GM18499 (cell line): ENCODE measurements around the gene CHAT.

Experiments
- ATAC-seq: cut with Tn5 transposase; IDR thresholded peaks from one replicate; pipeline ENCODE4 v1.9.1; 2021; ENCODE audit warnings: moderate number of reproducible peaks; ENCODE audit not compliant: insufficient read depth, unreplicated experiment

The CHAT gene

DNA sequence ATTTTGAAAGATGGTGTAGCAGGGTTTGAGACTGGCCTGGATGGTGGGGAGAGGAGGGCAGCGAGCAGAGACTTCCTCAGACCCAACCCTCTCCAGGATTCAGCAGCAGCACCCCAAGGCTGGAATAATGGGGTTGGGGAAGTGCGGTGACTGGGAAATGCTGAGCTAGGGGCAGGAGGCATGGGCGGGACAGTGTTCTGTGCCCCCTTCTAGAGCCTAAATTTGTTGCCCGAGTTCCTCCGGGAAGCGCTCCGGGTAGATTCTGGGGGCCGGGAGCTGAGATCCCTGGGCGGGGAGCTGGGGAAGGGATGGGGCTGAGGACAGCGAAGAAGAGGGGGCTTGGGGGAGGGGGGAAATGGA is at the start of gene CHAT:
Gene CHAT, plus strand, starts transcription at position 156 of the 360 bp plus-strand sequence. Its CDS starts 153 bp downstream, at position 309.
- no peak for ATAC-seq

- ATAC-seq: no peak
Observed at GRCh38 chr10:49564461-49565009, 49.3 kb upstream of the CHAT start.

- no peak for ATAC-seq
Observed at GRCh38 chr10:49567810-49568209, 46.0 kb upstream of the CHAT start.

GRCh38 chr10:49568235-49568634 is 45.6 kb upstream of the CHAT start:
- ATAC-seq: peak; percentile 61

GRCh38 chr10:49569031-49569631 is 44.7 kb upstream of the CHAT start:
- no peak for ATAC-seq

GRCh38 chr10:49571388-49571787 is 42.4 kb upstream of the CHAT start:
- no peak for ATAC-seq

DNA sequence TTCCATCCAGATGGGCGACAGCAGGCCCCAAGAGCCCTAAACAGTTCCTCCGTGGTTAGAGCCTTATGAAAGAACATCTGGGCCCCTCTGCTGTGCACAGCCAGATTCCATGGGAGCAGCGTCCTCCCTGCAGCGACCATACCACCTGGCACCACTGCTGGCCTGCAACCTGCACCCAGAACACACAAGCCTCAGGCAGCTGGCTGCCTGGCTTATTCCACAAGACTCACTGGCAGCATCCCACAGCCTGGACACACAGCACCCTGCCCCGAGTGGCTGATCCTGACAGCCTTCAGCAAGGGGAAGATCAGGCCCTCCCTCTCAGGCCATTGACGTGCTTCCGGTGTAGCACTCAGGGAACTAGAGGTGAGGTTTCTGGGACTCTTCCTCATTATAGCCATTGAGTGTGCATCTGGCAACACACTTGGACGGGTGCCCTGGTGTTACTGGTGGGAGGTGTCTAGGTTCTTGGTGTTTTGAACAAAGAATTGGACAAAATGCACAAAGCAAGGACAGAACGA is 41.2 kb upstream of the CHAT start:
- no peak for ATAC-seq

GRCh38 chr10:49575489-49576072 is 38.3 kb upstream of the CHAT start:
- no peak for ATAC-seq

DNA sequence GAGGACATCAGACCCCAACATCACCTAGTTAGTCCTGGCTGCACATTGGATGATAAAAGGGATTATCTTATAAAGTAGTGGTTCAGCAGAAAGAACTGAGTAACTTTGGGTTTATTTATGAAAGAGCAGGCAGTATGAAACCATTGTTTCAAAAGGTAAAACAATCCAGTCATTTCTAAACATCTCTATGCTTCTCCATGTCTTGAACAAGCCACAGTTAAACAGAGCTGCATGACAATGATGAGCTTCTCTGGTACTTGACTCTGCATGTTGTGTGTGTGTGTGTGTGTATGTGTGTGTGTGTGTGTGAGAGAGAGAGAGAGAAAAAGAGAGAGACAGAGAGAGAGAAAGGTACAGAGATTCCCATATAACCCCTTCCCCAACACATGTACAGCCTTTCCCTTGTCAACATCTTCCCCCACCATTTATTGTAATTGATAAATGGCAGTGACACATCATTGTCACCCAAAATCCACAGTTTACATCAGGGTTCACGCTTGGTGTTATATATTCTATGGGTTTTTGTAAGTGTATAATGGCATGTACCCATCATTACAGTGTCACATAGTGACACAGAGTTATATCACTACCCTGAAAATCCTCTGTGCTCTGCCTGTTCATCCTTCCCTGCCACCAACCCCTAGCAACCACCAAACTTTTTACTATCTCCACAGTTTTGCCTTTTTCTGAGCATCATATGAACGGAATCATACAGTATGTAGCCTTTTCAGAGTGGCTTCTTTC is 36.5 kb upstream of the CHAT start:
- no peak for ATAC-seq

DNA sequence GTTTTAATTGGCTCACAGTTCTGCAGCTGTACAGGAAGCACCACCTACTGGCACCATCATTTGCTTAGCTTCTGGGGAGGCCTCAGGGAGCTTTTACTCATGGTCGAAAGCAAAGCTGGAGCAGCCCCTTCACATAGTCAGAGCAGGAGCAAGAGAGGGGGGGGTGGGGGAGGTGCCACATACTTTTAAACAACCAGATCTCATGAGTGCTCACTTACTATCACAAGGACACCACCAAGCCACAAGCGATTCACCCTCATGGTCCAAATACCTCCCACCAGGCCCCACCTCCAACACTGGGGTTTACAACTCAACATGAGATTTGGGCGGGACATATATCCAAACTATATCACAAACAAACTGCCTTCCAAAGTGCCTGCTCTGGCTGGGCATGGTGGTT is 35.4 kb upstream of the CHAT start:
- ATAC-seq: no peak

DNA sequence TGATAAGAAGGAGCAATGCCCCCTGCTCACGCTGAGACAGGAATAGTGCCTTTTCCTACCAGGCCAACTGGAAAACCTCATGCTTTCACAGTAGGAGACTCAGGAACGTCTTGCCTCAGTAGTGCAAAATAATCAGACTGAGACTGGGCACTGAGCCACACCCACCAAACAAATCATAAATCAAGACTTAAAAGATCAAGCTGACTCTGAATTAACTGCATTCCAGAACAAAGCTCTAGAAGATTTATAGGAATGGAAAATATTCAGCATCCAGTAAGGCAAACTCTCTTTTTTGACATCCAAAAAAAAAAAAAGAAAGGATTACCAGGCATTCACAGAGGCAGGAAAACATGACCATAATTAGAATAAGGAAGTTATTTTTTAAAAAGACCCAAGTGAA is 34.2 kb upstream of the CHAT start:
- no peak for ATAC-seq

GRCh38 chr10:49585387-49585786 is 28.4 kb upstream of the CHAT start:
- ATAC-seq: no peak

GRCh38 chr10:49587981-49588380 is 25.9 kb upstream of the CHAT start:
- no peak for ATAC-seq

- peak; percentile 70 for ATAC-seq
Observed at GRCh38 chr10:49592726-49593563, 20.9 kb upstream of the CHAT start.

DNA sequence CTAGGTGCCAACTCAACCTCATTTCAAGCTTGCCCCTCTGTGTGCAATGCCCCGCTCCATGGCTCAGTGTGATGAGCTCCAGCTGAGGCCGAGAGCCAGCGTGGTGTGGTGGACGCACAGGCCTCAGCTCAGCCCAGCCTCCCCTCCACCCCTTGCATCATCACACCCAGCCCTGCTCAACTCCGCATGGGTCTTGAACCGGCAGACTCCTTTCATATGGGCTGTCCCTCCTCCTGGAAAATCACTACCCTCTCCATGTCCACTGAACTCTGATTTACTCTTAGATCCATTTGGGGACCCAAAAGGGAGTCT is 20.3 kb upstream of the CHAT start:
- no peak for ATAC-seq

- no peak for ATAC-seq
Observed at GRCh38 chr10:49593998-49594397, 19.8 kb upstream of the CHAT start.

DNA sequence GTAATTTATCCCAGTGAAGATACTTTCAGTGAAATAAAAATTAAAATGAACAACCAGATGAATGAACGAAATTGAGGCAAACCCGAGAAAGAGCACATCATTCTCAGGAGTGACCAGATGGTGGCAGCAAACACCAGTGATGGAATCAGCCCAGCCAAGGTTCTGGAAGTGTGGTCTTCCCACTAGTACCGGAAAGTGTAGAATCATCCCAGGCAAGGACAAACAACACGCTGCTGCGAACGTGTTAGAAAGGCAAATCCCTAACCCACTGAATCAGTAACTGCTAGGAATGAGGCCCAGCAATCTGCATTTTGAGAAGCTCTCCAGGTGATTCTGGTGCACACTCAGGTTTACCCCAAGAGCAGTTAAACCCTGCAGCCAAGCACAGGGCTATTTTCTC is 19.2 kb upstream of the CHAT start:
- no peak for ATAC-seq

GRCh38 chr10:49595003-49595712 is 18.7 kb upstream of the CHAT start:
- no peak for ATAC-seq

- ATAC-seq: no peak
Observed at GRCh38 chr10:49595713-49596492, 17.9 kb upstream of the CHAT start.
